Parathyroid adenoma (tissue), 2 donors: ENCODE data around the gene PLIN1.

Experiments
- H2AFZ ChIP-seq: fragments of 300-600 bp; sonication (generic); one replicate; pipeline ENCODE4 v1.7.0; 2017; ENCODE audit warnings: antibody characterized with exemption, mild to moderate bottlenecking
- H3K27ac ChIP-seq: fragments of 300-600 bp; sonication (generic); one replicate; pipeline ENCODE4 v1.7.0; 2017
- H3K27me3 ChIP-seq: fragments of 300-600 bp; sonication (generic); one replicate; pipeline ENCODE4 v1.7.0; 2017; ENCODE audit warnings: low read length; ENCODE audit not compliant: control insufficient read depth, insufficient read depth
- H3K36me3 ChIP-seq: fragments of 300-600 bp; sonication (generic); one replicate; pipeline ENCODE4 v1.7.0; 2017; ENCODE audit warnings: low read length; ENCODE audit not compliant: control insufficient read depth, insufficient read depth
- H3K4me1 ChIP-seq: fragments of 300-600 bp; sonication (generic); one replicate; pipeline ENCODE4 v1.7.0; 2017; ENCODE audit warnings: control low read depth
- H3K4me2 ChIP-seq: fragments of 300-600 bp; sonication (generic); one replicate; pipeline ENCODE4 v1.7.0; 2017; ENCODE audit warnings: low read length
- H3K4me3 ChIP-seq: fragments of 300-600 bp; sonication (generic); one replicate; pipeline ENCODE4 v1.7.0; 2017; ENCODE audit warnings: low read depth, low read length
- H3K79me2 ChIP-seq: fragments of 300-600 bp; sonication (generic); one replicate; pipeline ENCODE4 v1.7.0; 2017; ENCODE audit warnings: control low read depth
- H3K9ac ChIP-seq: fragments of 300-600 bp; sonication (generic); one replicate; pipeline ENCODE4 v1.7.0; 2017; ENCODE audit warnings: mild to moderate bottlenecking
- H3K9me3 ChIP-seq: fragments of 300-600 bp; sonication (generic); one replicate; pipeline ENCODE4 v1.7.0; 2017; ENCODE audit warnings: low read length; ENCODE audit not compliant: control insufficient read depth
- TF ChIP-seq, protein P1 (sequence below): fragments of 300-600 bp; sonication (generic); IDR thresholded peaks from one replicate; pipeline ENCODE4 v1.7.0; 2017; ENCODE audit warnings: antibody characterized with exemption, mild to moderate bottlenecking
- donor health status: primary hyperparathyroidism.

PLIN1 gene

DNA sequence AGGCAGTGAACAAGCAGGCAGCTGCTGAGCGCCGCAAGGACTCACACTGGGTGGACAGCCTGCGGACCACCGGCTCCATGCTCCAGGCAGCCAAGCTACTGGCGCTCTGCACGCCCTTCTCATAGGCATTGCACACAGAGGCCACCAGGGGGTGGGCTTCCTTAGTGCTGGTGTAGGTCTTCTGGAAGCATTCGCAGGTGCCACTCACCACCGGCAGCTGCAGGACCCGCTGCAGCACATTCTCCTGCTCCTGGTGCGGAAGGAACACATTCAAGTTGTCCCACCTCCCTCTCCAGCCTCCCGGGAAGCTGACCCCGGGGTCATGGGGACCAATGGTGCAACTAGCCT is 6.0 kb downstream of the PLIN1 start:
- H3K4me3 ChIP-seq: no peak overlapping the region
- no peak overlapping the region for H3K9ac ChIP-seq
- no peaks in the 10 kb centered on the region for H3K9me3 ChIP-seq
- no peak overlapping the region for H3K27ac ChIP-seq
- no peaks in the 10 kb centered on the region for H3K27me3 ChIP-seq
- H3K4me2 ChIP-seq: no peak overlapping the region
- no peaks in the 10 kb centered on the region for H3K36me3 ChIP-seq
- TF ChIP-seq, protein P1, sequence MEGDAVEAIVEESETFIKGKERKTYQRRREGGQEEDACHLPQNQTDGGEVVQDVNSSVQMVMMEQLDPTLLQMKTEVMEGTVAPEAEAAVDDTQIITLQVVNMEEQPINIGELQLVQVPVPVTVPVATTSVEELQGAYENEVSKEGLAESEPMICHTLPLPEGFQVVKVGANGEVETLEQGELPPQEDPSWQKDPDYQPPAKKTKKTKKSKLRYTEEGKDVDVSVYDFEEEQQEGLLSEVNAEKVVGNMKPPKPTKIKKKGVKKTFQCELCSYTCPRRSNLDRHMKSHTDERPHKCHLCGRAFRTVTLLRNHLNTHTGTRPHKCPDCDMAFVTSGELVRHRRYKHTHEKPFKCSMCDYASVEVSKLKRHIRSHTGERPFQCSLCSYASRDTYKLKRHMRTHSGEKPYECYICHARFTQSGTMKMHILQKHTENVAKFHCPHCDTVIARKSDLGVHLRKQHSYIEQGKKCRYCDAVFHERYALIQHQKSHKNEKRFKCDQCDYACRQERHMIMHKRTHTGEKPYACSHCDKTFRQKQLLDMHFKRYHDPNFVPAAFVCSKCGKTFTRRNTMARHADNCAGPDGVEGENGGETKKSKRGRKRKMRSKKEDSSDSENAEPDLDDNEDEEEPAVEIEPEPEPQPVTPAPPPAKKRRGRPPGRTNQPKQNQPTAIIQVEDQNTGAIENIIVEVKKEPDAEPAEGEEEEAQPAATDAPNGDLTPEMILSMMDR: no peak
- no peak overlapping the region for H2AFZ ChIP-seq
- H3K79me2 ChIP-seq: no peaks in the 10 kb centered on the region
- no peaks in the 10 kb centered on the region for H3K4me1 ChIP-seq

DNA sequence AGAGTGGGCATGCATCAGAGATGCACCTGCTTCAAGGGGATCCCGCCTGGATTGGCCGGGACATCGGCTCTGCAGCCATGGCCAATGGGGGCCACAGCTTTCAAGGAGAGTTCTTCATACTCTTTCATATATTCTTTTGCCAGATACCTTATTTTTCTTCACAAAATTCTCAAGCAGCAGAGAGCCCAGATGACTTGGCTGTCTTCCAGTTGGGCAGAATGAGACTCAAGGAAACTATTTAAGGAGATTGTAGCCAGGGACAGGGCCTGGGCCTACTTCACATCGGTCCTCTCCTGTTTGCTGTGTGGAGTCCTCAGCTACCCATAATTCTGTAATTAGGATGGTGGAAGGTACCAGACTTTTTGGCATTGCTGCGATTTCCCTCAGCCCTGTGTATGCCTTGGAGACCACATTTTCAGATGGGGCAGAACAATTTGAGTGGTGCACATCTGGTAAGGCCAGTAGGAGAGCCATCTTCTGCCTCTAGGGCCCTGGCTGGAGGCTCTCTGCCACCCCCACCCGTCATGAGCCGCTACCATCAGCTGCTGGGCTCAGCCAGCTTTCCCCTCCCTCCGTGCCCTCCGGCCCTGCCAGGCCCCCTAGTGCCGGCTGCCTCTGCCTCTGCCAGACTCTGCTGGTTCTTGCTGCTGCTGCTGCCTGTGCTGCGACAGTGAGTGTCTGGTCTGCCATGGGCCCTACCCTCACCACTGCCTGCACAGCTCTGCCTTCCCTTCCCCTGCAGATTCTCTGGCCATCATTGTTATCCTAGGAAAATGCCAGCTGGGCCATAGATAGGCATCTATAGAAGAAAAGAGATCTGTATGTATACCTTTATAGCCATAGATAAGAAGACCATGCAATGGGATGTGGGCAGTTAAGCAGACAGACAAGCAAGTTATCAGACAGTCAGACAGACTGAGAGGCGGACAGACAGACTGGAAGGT is 6.7 kb downstream of the PLIN1 start:
- Histone ChIP-seq H3K4me3 (no peak overlapping the region), H3K9ac (no peak overlapping the region), H3K27me3 (no peaks in the 10 kb centered on the region), H2AFZ (no peak overlapping the region), H3K27ac (no peak overlapping the region), H3K4me1 (no peaks in the 10 kb centered on the region), H3K36me3 (no peaks in the 10 kb centered on the region), H3K9me3 (no peaks in the 10 kb centered on the region), H3K4me2 (no peak overlapping the region), H3K79me2 (no peaks in the 10 kb centered on the region)
- TF ChIP-seq, protein P1: no peak

DNA sequence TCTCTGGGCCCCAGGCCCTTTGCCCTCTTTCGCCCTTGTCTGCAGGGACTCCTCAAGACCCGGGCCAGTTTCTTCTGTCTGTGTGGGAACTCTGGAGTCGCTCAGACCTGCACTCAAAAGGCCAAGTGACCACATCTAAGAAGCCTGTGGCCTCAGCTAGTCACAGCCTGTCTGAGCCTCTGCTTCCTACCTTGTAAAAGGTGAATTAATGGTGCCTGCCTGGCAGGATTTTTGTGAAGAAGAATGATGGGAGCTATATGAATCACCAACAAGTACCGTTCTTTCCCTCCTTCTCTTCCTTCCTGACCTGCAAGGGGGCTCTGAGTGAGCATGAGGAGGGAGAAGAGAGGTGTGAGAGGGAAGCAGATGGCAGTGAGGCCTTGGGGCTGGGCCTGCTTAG is 7.5 kb downstream of the PLIN1 start:
- Histone ChIP-seq H3K4me1 (no peaks in the 10 kb centered on the region), H3K79me2 (no peaks in the 10 kb centered on the region), H3K36me3 (no peaks in the 10 kb centered on the region), H2AFZ (no peak overlapping the region), H3K9ac (no peak overlapping the region), H3K4me3 (no peak overlapping the region), H3K4me2 (no peak overlapping the region), H3K27ac (no peak overlapping the region), H3K27me3 (no peaks in the 10 kb centered on the region), H3K9me3 (no peaks in the 10 kb centered on the region)
- TF ChIP-seq, protein P1: no peak

DNA sequence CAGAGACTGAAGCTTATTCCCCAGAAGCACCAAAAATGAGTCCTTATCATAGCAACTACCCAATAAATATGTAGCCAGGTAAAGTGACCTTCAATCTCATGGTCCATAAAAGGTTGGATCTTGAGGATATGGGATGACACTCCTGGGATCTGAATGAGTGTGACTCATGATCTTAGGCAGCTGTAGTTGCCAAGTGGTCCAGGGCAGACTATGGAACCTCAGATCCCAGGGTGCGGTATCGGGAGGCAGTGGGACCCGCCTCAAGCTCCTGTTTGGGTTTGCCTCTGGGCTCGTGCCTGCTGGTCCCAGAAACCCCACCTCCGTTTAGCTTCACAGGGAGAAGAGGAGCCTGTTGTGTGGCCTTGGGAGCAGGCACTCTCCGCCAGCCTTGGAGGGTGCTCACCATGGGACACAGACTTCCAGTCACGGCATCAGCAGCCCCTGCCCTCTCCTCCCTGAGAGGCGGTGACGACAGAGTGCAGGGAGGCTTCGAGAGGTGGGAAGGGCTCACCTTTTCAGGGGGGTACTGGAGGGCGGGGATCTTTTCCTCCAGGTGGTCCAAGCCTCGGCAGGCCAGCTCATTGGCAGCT is 8.1 kb downstream of the PLIN1 start:
- Histone ChIP-seq H3K79me2 (no peaks in the 10 kb centered on the region), H3K27me3 (no peaks in the 10 kb centered on the region), H3K4me2 (no peak overlapping the region), H3K4me3 (no peak overlapping the region), H3K36me3 (no peaks in the 10 kb centered on the region), H3K27ac (no peak overlapping the region), H3K9ac (no peak overlapping the region), H3K4me1 (no peaks in the 10 kb centered on the region), H3K9me3 (no peaks in the 10 kb centered on the region), H2AFZ (no peak overlapping the region)
- TF ChIP-seq, protein P1: no peak
